CD4-positive, alpha-beta T cell treated with Interferon alpha-2 for 1 hour (primary cell): ENCODE results near the gene USPL1.

Source experiments
- DNase-seq, 2 donors: peaks; one replicate each; pipeline ENCODE4 v3.0.0-alpha.2; 2020 to 2022

USPL1 gene

DNA sequence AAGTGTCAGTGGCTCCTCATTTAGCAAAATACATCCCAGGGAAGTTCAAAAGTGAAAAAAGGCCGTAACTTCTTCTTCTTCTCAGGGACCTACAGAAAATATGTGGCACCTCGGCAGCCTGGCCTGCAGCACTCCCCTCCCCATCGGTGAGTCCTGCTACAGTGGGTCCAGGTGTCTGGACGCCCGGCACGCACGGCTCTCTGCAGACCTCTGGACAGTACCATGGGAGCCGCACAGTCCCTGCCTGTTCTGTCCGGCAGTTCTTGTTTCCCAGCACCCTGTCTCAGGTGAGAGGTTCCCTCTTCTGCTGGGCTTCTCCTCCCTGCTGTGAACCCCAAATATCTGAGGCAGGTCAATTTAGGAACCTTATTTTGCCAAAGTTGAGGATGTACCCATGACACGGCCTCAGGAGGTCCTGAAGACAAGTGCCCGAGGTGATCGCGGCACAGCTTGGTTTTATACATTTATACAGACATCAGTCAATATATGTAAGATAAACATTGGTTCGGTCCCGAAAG lies 80.8 kb downstream of the USPL1 start:
- no peak for DNase-seq

DNA sequence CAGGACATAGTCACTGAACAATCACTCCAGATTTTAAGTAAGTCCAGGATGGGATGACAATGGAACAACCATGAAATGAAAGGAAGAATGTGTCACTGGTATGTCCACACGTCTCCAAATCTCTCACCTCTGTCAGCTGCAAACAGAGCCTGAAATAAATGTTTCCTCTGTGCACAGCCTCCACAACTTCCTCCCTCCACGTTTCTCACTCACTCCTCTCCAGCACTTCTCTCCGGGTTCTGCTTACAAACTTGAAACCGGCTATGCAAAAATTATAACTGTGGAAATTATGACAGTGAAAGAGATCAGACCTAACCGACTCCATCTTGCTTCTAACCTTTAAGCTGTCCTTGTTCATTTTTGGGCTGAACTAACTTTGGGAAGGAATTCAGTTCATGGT lies 82.6 kb downstream of the USPL1 start:
- DNase-seq: no peak

GRCh38 chr13:30702006-30702405 lies 84.3 kb downstream of the USPL1 start:
- DNase-seq: no peak

DNA sequence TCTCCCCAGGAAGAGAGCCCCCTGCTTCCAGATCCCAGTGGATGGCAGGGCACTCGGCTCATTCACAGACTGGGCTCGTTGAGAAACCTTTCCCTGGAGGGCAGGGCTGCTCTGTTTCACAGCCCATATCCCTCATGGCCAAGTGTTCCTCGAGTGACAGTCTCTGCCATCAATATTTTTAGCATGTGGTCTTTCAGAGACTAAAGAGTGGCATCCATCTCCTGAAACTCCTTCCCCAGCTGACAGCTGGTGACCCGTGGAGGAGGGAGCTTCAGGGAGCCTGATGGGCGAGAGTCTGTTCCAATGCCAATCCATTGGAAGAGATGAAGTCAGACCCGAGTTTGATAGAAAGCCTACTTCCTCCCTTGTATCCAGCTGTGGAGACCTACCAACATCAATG lies 86.9 kb downstream of the USPL1 start:
- no peak for DNase-seq

- DNase-seq: no peak
Observed at GRCh38 chr13:30705680-30706079, 88.0 kb downstream of the USPL1 start.

- DNase-seq: no peak
Observed at GRCh38 chr13:30708541-30708940, 90.8 kb downstream of the USPL1 start.
